Neutrophil (primary cell): Measurements from ENCODE around the gene COG2.

Source experiments
- H3K27ac ChIP-seq: fragments of 200-600 bp; sonication (generic); 2 replicates; pipeline ENCODE4 v1.5.1; 2016; ENCODE audit warnings: mild to moderate bottlenecking, moderate library complexity
- H3K27me3 ChIP-seq: fragments of 200-600 bp; sonication (generic); 2 replicates; pipeline ENCODE4 v1.6.0; 2016; ENCODE audit warnings: mild to moderate bottlenecking
- H3K36me3 ChIP-seq: fragments of 200-600 bp; sonication (generic); 2 replicates; pipeline ENCODE4 v1.5.1; 2017
- H3K4me1 ChIP-seq, 2 experiments: fragments of 200-600 bp in 1 of 2; sonication (generic) in 1 of 2; 1 replicate in 1 of 2; 2 replicates in 1 of 2; pipeline versions ENCODE4 v1.5.1 to v1.6.1; 2013 to 2016; ENCODE audit warnings: low read depth in 1 of 2, low read length in 1 of 2, mild to moderate bottlenecking in 1 of 2, moderate library complexity in 1 of 2; ENCODE audit not compliant: control insufficient read depth in 1 of 2, insufficient read depth in 1 of 2
- H3K4me3 ChIP-seq, 2 experiments: fragments of 200-600 bp in 1 of 2; sonication (generic) in 1 of 2; 1 replicate in 1 of 2; 2 replicates in 1 of 2; pipeline ENCODE4 v1.5.1; 2013 to 2016; ENCODE audit warnings: low read depth in 1 of 2, low read length in 1 of 2, mild to moderate bottlenecking in 1 of 2, moderate library complexity in 1 of 2
- H3K9me3 ChIP-seq: fragments of 200-600 bp; sonication (generic); 2 replicates; pipeline ENCODE4 v1.5.1; 2016
- CTCF ChIP-seq: fragments of 200-600 bp; sonication (generic); IDR thresholded peaks from 2 replicates; pipeline ENCODE4 v1.5.1; 2016; ENCODE audit warnings: antibody characterized with exemption

COG2 gene

GRCh38 chr1:230704830-230705229, 62.5 kb downstream of the COG2 start:
- no peaks in the 10 kb centered on the region for H3K9me3 ChIP-seq
- TF ChIP-seq CTCF, result no peak
- H3K27me3 ChIP-seq, result peaks cover 17% of the 10 kb centered on the region
- no peak overlapping the region for H3K27ac ChIP-seq
- no peak overlapping the region for H3K4me3 ChIP-seq
- H3K36me3 ChIP-seq, result no peaks in the 10 kb centered on the region
- no peaks in the 10 kb centered on the region for H3K4me1 ChIP-seq

- no peaks in the 10 kb centered on the region for H3K36me3 ChIP-seq
- peaks cover 17% of the 10 kb centered on the region for H3K27me3 ChIP-seq
- no peak overlapping the region for H3K4me3 ChIP-seq
- H3K4me1 ChIP-seq, result no peaks in the 10 kb centered on the region
- no peak overlapping the region for H3K27ac ChIP-seq
- no peak for TF ChIP-seq CTCF
- H3K9me3 ChIP-seq, result no peaks in the 10 kb centered on the region
Observed at GRCh38 chr1:230705289-230706019, 63.2 kb downstream of the COG2 start.

GRCh38 chr1:230706020-230706699, 63.9 kb downstream of the COG2 start:
- no peaks in the 10 kb centered on the region for H3K36me3 ChIP-seq
- peaks cover 17% of the 10 kb centered on the region for H3K27me3 ChIP-seq
- TF ChIP-seq CTCF, result no peak

GRCh38 chr1:230706887-230707731, 64.8 kb downstream of the COG2 start:
- H3K27me3 ChIP-seq, result peaks cover 17% of the 10 kb centered on the region
- no peak overlapping the region for H3K4me3 ChIP-seq
- no peaks in the 10 kb centered on the region for H3K9me3 ChIP-seq
- no peaks in the 10 kb centered on the region for H3K4me1 ChIP-seq
- TF ChIP-seq CTCF, result no peak
- H3K27ac ChIP-seq, result no peak overlapping the region
- H3K36me3 ChIP-seq, result no peaks in the 10 kb centered on the region

More at GRCh38 chr1:230706020-230706699, 63.9 kb downstream of the COG2 start:
- Histone ChIP-seq H3K27ac (no peak overlapping the region), H3K9me3 (no peaks in the 10 kb centered on the region), H3K4me3 (no peak overlapping the region), H3K4me1 (no peaks in the 10 kb centered on the region)

- no peak overlapping the region for H3K27ac ChIP-seq
- TF ChIP-seq CTCF, result no peak
Observed at GRCh38 chr1:230707732-230708630, 65.7 kb downstream of the COG2 start.

More at GRCh38 chr1:230707732-230708630, 65.7 kb downstream of the COG2 start:
- no peaks in the 10 kb centered on the region for H3K9me3 ChIP-seq
- H3K4me1 ChIP-seq, result no peaks in the 10 kb centered on the region
- H3K27me3 ChIP-seq, result peaks cover 17% of the 10 kb centered on the region
- H3K4me3 ChIP-seq, result no peak overlapping the region
- H3K36me3 ChIP-seq, result no peaks in the 10 kb centered on the region
